VCaP (cell line): ENCODE data around the gene EXOC7.

Experiments
- H3K27ac ChIP-seq: fragments of 450-650 bp; 2 replicates; pipeline ENCODE4 v1.5.1; 2017
- CTCF ChIP-seq: fragments of 450-650 bp; conservative IDR thresholded peaks from 2 replicates; pipeline ENCODE4 v1.5.1; 2017; ENCODE audit warnings: mild to moderate bottlenecking, moderate library complexity

Gene EXOC7

DNA sequence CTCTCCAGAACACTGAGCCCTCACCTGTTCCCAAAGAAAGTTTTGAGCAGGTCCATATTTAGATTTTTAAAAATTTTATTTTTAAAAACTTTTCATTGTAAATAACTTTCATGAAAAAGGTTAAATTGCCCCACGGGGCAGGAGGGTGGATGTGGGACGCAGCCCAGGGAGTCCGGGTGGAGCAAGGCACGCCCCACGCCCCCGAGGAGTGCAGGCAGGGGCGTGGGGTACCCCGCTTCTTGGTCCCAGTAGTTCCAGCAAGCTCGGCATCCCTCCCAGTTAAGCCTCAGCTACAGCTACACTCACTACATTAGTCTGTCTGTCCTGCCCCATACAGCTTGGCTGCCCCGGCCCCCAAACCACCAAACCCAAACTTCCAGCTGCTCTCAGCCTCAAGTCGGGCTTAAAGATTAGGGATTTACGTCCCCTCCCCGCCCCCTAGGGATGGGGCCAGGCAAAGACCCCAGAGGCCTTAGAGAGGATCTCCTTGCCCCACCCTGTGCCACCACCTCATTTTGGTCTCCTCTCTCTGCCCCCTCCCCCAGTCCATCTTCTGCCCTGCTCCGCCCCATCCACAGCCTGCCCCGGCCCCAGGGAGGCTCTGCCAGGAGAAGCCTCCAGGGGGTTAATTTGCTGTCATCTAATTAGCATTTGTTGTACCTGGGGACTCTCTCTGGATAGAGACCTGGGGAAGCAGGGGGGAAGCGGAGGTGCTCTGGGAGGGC, 32.9 kb upstream of the EXOC7 start:
- no peak overlapping the region for H3K27ac ChIP-seq
- no peak for TF ChIP-seq CTCF

- no peak overlapping the region for H3K27ac ChIP-seq
- TF ChIP-seq CTCF: no peak
These were observed 32.2 kb upstream of the EXOC7 start for GRCh38 chr17:76135810-76136188.

DNA sequence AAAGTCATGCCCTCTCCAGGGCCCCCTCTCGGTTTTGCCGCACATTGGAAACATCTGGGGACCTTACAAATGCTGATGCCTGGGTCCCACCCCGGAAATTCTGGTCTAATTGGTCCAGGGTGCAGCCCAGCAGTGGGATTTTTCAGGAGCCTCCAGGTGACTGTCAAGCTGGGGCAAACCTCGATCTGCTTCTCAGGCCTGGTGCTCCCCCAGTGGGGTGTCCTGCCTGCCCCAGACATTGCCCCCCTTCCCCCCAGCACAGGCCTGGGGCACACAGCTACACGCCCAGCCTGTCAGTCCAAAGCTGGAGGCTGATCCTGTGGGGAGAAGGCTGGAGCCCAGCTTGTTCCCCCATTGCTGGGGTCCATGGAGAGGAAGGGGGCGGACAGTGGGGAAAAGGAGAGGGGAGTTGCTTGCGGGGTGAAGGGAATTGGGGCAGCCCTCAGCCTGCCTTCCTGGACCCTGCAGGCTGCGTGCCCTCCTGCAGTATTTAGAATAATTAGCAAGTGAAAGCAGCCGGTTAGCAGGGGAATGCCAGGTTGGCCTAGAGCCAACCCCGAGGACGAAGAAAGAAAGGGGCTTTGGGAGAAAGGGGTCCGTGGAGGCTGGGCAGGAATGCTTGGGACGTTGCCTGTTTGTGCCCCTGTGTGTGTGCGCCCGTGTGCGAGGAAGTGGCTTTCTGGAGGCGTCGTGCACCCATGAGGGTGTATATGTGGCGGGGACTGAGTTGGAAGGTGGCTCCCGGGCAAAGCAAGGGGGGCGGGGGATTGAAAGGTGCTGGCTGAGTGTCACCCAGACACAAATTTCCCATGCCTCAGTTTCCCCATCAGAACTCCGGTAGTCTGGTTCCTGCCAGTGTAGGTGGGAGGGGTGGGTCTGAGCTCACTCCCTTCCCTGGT, 31.6 kb upstream of the EXOC7 start:
- no peak for TF ChIP-seq CTCF
- H3K27ac ChIP-seq: no peak overlapping the region; the same call in 1 of the 2 replicates

DNA sequence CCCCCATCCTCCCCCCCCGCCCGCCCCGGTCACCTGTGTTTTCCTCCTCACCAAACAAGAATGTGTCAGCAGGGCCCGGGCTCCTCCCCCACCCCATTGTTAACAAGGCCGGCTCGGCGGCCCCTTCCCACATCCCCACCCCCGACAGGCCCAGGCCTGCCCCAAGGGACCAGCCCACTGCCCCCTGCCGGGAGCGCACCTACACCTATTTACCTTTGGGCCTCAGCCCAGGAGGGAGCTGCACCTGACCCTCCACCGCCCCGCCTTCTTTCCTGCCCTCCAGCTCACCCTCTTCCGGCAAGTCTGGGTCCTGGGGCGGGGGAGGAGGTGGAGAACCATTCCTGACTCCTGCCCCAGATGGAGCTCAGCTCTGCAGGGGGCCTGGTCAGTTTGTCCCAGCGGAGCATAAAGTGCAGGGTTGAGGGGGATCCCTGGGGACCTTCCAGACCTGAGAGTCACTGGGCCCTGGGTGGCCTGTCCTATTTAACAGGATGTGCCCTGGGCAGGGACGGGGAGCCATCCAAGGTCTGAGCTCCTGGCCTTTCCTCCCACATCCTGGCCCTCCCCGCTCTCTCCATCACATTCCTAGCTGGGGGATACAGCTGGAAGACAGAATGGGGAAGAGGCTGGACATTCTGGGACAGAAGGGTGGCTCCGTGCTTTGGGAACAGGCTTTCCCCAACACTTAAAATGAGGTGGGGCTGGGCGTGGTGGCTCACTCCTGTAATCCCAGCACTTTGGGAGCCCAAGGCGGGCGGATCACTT, 29.2 kb upstream of the EXOC7 start:
- TF ChIP-seq CTCF: no peak
- H3K27ac ChIP-seq: peak overlapping the region; percentile 37; the same call in 1 of the 2 replicates

GRCh38 chr17:76131692-76132573, 28.3 kb upstream of the EXOC7 start:
- no peak for TF ChIP-seq CTCF
- H3K27ac ChIP-seq: peak overlapping the region; percentile 37; the same call in 1 of the 2 replicates

DNA sequence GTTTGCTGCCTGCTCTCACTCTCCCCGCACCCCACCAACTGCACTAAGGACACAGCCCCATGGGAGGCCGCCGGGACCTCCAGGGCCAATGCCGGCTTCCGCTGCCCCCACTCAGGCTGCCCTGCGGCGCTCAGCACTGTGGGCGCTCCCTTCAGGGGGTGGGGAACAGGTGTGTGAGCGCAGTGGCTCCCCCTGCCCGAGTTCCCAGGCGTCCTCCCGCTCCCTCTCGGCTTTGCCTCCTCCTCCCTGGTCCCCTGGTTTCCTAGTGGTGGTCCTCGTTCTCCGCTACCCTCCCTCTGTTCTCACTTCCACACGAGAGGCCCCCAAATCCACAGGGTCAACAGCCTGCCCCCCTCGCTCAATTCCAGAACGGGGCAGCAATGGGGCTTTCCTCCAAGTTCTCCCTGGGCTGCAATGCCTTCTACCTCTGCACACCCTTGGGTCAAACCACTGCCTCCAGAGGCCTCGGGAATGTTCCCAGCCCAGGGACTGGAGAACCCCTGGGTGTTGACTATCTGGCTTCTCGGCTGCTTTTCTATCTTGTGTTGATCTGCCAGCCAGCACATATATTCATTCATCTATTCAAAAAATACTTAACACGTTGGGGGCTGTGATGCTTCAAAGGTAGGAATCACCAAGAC, 27.6 kb upstream of the EXOC7 start:
- no peak for TF ChIP-seq CTCF
- H3K27ac ChIP-seq: no peak overlapping the region
